ENCODE data around the gene INTS6. TPM values are rescaled to one million over a fixed set of nuclear protein-coding genes. Genes with fewer than 3 reads are reported as not detected.

Gene INTS6
- total RNA-seq, 3 donors from 2014 or later (not counting 1 experiment from before 2014, with no cell fraction given) = 89.2 to 142 (median 110) TPM

DNA sequence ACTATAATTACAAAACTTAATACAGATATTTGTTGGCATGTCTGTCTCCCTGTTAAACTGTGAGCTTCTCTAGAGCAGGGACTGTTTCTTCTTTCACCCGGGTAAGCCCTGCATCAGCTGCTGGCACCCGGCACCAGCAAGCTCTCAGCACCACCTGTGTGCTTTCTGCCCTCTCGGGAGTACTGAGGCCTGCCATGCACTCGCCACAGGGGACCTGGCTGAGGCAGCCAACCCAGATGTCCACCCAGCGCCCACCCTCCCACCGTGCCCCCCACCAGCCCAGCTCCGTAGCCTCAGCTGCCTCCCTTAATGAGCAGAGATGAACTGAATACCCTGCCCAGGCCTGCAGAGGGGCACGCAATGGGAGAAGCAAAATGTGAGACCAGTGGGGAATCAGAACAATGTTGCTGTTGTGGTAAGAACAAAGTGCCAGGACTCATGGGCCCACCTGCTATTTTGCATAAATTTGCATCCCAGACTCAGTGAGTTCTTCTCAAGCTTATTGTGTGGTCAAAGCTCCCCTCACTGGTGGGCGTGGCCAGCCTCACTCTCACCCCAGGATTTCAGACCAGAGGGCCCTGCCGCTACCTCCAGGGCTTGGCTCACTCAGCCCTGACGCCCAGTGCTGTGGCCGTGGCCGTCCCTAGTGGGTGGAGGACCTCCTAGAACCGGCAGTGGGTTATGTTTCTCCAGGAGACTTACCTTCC is 128.0 kb downstream of the INTS6 start:
- ATAC-seq (no peak), DNase-seq (no peak)
- H3K9me3 ChIP-seq (ENCODE audit: control insufficient read depth, insufficient read depth, low read length) = no peaks in the 10 kb centered on the region
- no peaks in the 10 kb centered on the region for H3K4me1 ChIP-seq (ENCODE audit: control insufficient read depth, insufficient read depth, low read length)
- Mint-ChIP-seq H3K27me3 (ENCODE audit: low read depth in 2 of 2) (no peaks in the 10 kb centered on the region), H3K4me3 (no peak overlapping the region), H3K27ac (no peak overlapping the region), H3K36me3 (no peaks in the 10 kb centered on the region), H3K4me1 (no peaks in the 10 kb centered on the region), H3K9me3 (no peaks in the 10 kb centered on the region)
- no peak overlapping the region for H3K4me3 ChIP-seq (ENCODE audit: low read length)
- H3K27ac ChIP-seq (ENCODE audit: low read length) = no peak overlapping the region
- intact Hi-C loops (cut with micrococcal nuclease) = no loop called here
- H3K36me3 ChIP-seq (ENCODE audit: control insufficient read depth, insufficient read depth, low read length) = no peaks in the 10 kb centered on the region
- TF ChIP-seq, protein P1, sequence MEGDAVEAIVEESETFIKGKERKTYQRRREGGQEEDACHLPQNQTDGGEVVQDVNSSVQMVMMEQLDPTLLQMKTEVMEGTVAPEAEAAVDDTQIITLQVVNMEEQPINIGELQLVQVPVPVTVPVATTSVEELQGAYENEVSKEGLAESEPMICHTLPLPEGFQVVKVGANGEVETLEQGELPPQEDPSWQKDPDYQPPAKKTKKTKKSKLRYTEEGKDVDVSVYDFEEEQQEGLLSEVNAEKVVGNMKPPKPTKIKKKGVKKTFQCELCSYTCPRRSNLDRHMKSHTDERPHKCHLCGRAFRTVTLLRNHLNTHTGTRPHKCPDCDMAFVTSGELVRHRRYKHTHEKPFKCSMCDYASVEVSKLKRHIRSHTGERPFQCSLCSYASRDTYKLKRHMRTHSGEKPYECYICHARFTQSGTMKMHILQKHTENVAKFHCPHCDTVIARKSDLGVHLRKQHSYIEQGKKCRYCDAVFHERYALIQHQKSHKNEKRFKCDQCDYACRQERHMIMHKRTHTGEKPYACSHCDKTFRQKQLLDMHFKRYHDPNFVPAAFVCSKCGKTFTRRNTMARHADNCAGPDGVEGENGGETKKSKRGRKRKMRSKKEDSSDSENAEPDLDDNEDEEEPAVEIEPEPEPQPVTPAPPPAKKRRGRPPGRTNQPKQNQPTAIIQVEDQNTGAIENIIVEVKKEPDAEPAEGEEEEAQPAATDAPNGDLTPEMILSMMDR (IDR thresholded peaks at IDR 0.05) = no peak
- 72% methylated on average over 13 of the region's 14 CpGs for WGBS (ENCODE audit: insufficient coverage)
- no peaks in the 10 kb centered on the region for H3K27me3 ChIP-seq (ENCODE audit: control insufficient read depth, insufficient read depth, low read length)

DNA sequence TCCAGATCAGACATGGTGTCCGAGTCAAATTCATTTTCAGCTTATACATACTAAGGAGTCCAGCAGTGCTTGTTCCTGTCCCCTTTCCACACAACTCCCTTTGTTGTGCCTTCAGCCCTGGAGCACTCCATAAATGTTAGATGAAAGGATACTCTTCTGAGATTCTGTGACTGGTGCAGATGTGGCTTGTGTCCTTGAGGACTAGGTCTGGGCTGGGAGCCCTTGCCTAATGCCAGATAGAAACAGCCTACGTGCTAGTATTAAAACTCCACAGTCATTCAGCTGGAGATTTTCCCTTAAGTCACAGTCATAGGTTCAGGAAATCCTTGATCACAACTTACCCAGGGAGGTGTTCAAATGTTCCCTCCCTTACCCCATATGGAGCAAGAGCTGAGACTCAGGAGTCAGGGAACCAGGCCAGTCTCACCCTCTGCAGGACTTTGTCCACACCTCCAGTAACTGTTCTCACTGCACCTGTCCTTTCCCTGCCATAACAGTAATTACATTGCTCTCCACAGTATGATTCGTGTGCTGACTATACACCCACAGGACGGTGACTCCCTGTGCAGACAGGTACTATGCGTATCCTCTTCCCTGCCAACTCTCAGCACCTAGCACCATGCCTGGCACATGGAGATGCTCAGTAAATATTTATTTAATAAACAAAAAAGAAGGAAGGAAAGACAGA is 128.9 kb downstream of the INTS6 start:
- TF ChIP-seq, protein P1 (IDR thresholded peaks at IDR 0.05) = no peak
- H3K27me3 Mint-ChIP-seq (ENCODE audit: low read depth in 2 of 2) = no peaks in the 10 kb centered on the region
- H3K4me3 ChIP-seq (ENCODE audit: low read length) = no peak overlapping the region
- H3K4me1 Mint-ChIP-seq = no peaks in the 10 kb centered on the region
- no peak overlapping the region for H3K4me3 Mint-ChIP-seq
- H3K36me3 ChIP-seq (ENCODE audit: control insufficient read depth, insufficient read depth, low read length) = no peaks in the 10 kb centered on the region
- H3K4me1 ChIP-seq (ENCODE audit: control insufficient read depth, insufficient read depth, low read length) = no peaks in the 10 kb centered on the region
- ATAC-seq (no peak), DNase-seq (no peak)
- 80% methylated on average over 5 of the region's 5 CpGs for WGBS (ENCODE audit: insufficient coverage)
- no peaks in the 10 kb centered on the region for H3K36me3 Mint-ChIP-seq
- no peaks in the 10 kb centered on the region for H3K9me3 ChIP-seq (ENCODE audit: control insufficient read depth, insufficient read depth, low read length)
- no peaks in the 10 kb centered on the region for H3K9me3 Mint-ChIP-seq
- no peak overlapping the region for H3K27ac ChIP-seq (ENCODE audit: low read length)
- no peaks in the 10 kb centered on the region for H3K27me3 ChIP-seq (ENCODE audit: control insufficient read depth, insufficient read depth, low read length)
- H3K27ac Mint-ChIP-seq = no peak overlapping the region
- intact Hi-C loops (cut with micrococcal nuclease) = no loop called here

DNA sequence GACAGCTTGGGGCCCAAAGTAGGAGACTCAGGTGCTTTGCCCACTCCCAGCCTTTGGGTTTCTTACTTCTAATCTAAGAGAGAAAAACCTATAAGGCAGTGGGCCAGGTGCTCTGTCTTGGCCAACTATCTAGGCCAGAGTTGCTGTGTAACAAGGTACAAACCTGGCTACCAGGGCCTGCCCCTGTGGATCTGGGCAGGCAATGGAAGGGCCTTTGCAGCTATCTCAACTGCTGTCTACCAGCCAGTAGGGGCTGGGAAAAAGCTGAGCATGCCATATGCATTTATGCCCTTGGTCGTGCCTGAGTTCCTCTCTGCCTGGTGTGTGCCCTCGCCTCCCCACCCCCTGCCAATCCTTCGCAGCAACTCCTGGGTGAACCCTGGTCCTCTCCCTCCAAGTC is 130.0 kb downstream of the INTS6 start:
- ATAC-seq (no peak), DNase-seq (no peak)
- TF ChIP-seq, protein P1 (IDR thresholded peaks at IDR 0.05) = no peak
- no peak overlapping the region for H3K4me3 Mint-ChIP-seq
- Histone ChIP-seq H3K36me3 (ENCODE audit: control insufficient read depth, insufficient read depth, low read length) (no peaks in the 10 kb centered on the region), H3K4me1 (ENCODE audit: control insufficient read depth, insufficient read depth, low read length) (no peaks in the 10 kb centered on the region), H3K9me3 (ENCODE audit: control insufficient read depth, insufficient read depth, low read length) (no peaks in the 10 kb centered on the region), H3K27me3 (ENCODE audit: control insufficient read depth, insufficient read depth, low read length) (no peaks in the 10 kb centered on the region), H3K27ac (ENCODE audit: low read length) (no peak overlapping the region), H3K4me3 (ENCODE audit: low read length) (no peak overlapping the region)
- H3K4me1 Mint-ChIP-seq = no peaks in the 10 kb centered on the region
- H3K36me3 Mint-ChIP-seq = no peaks in the 10 kb centered on the region
- no peaks in the 10 kb centered on the region for H3K27me3 Mint-ChIP-seq (ENCODE audit: low read depth in 2 of 2)
- H3K27ac Mint-ChIP-seq = no peak overlapping the region
- intact Hi-C loops (cut with micrococcal nuclease) = no loop called here
- H3K9me3 Mint-ChIP-seq = no peaks in the 10 kb centered on the region
- WGBS (ENCODE audit: insufficient coverage) = 87% methylated on average over 3 of the region's 3 CpGs
